Stimulated activated CD8-positive, alpha-beta memory T cell treated with anti-CD3 and anti-CD28 coated beads, Interleukin-7, amount 100 ng/mL, for 4 hours (primary cell): ENCODE measurements around the gene RBKS.
"Not testable (repeated sequence)": the region's sequence is repeated elsewhere in the genome, so short reads cannot be mapped to it uniquely, and the experiment has no call there.

Source experiments
- DNase-seq, 2 donors: peaks; one replicate each; pipeline ENCODE4 v3.0.0-alpha.2; 2020; ENCODE audit warnings: low read depth in 2 of 2

The RBKS gene

DNA sequence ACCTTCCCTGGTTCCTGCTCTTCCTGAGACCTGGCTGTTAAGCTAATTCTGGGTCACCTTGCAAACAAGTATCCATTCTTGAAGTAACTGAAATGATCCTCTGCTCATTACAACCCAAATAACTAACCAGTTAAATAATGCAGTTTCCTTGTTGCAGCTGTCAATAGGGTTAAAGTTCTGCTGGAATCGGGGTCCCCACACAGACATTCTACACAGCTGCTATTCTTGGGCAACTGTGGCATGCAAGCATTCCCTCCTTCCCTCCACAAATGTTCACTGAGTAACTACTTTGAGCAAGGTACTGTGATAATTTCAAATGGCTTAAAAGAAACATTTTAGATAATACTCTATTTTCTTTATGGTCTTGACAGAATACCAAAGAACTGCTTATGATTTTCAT is 17.1 kb downstream of the RBKS start:
- no peak for DNase-seq

DNA sequence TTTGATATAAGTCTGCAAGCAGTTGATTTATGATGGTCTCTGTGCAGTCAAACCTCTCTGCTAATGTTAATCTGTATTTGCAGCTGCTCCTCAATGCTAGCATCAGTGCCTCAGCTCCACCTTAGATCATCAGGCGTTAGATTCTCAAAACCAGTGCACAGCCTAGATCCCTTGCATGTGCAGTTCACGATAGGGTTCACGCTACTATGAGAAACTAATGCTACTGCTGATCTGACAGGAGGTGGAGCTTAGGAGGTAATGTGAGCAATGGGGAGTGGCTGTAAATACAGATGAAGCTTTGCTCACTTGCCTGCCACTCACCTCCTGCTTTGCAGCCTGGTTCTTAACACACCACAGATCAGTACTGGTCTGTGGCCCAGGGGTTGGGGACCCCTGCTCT is 18.4 kb downstream of the RBKS start:
- DNase-seq, result no peak

DNA sequence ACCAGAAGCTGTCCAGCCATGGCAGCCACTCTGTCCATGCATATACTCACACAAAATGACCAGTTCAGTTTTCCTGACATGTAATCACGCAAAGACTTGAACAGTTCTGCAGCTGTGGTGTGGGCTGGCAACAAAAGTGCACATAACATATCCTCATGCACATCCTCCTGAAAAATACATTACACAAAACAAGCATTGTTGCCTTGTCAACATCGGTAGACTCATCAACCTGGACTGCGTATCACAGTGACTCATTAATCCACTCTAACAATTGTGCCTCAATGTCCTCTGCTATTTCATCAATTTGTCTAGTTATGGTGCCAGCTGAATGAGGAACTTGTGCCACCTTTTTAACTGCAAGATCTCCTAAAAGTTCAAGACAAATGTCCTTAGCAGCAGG is 19.5 kb downstream of the RBKS start:
- DNase-seq, result no peak

DNA sequence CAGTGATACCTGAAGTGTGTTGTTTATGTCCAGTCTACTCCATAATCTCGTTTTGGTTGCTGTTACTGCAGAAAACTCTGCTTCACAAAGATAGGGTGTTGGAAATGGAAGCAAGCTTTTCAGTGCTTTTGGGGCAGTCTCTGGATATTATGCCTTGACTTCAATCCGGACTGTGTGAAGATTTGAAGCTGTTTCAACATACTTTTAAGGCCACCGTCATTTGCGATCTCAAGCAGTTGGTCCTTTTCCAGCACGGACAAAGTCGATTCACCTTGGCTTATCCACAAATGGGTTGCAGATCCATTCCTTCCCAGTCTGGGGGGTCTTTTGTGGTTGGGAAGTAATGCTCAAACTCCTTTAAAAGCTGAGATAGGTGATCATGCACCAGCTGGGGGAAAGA is 20.4 kb downstream of the RBKS start:
- no peak for DNase-seq

DNA sequence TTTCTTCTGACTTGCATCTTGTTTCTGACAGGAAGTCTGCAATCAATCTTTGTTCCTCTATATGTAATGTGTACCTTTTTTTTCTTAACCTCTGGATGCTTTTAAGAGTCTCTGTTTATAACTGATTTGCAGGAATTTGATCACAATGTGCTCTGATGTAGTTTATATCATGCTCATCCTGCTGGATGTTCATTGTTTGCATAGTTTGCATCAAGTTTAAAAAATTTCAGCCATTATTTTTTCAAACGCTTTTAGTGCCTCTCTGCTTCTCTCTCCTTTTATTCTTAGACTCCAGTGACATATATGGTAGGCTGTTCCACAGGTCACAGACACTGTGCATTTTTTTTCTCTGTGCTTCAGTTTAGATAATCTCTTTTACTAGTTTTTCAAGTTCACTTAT is 23.9 kb downstream of the RBKS start:
- DNase-seq, result no peak

- DNase-seq, result not testable (repeated sequence)
Observed at GRCh38 chr2:27863955-27864354, 26.2 kb downstream of the RBKS start.

GRCh38 chr2:27863146-27863545 is 27.0 kb downstream of the RBKS start:
- no peak for DNase-seq

DNA sequence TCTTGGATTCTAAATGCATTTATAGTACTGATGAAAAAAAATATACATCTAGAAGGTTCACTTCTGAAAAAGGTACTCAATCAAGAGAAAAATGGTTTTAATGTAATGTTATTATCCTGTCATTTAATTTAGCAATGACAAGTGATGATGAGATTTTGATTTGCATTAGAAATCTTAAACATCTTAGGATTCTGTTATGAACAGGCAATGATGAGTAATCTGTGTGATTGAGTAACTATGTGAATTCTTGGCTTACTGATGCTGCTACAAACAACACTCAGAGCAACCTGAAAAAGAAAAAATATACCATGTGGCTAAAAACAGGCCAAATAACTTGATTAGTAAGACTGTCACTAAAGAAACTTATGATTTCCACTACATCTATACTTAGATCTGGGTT is 30.1 kb downstream of the RBKS start:
- DNase-seq, result no peak

- peak in 1 of 2 donors; percentile 4 for DNase-seq
Observed at GRCh38 chr2:27857417-27858172, 32.6 kb downstream of the RBKS start.

- no peak for DNase-seq
Observed at GRCh38 chr2:27856956-27857355, 33.2 kb downstream of the RBKS start.

DNA sequence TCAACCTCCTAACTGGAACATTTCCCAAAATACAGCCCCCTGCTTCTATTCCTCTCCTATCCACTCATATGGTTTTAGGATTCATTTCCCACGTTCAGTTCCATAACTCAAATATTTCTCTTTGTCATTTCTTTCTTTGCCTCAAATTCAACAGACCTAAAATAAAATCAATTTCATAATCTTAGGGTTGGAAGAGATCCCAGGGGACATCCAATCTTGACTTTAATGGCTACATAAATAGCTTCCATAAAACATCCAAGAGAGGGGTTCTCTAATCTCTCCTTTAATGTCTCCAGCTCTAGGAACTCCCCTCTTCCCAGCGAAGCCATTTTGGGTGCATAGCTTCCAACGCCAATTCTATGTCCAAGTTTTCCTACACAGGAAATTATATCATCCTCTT is 33.8 kb downstream of the RBKS start:
- no peak for DNase-seq

- no peak for DNase-seq
Observed at GRCh38 chr2:27855476-27855875, 34.7 kb downstream of the RBKS start.

DNA sequence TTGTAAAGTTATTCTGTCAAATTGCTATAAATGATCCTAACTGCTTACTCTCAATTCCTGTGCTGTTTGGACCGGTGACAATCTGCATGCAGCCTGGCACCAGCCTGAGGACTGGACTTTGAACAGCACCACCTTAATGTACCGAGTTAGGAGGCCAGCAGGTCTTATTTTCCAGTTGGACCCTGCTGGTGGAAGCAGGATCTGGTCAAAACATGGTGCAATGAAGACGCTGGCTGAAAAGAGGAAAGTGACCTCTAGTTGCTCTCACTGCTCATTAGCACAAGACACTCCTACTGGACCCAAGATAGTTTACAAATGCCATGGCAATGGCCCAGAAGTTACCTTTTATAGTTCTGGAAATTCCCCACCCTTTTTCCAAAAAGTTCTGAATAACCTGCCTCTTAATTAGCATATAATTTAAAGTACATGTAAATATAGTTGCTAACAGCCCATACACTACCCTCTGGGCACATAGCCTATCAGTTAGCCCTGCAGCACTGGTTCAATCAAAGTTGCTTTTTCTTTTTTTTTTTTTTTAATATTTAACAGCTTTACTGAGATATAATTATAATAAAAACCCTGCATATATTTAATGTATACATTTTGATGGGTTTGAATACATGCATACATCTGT is 35.8 kb downstream of the RBKS start:
- no peak for DNase-seq

- no peak for DNase-seq
Observed at GRCh38 chr2:27852691-27853090, 37.5 kb downstream of the RBKS start.

GRCh38 chr2:27849558-27850205 is 40.5 kb downstream of the RBKS start:
- no peak for DNase-seq

- DNase-seq, result no peak
Observed at GRCh38 chr2:27847333-27847732, 42.9 kb downstream of the RBKS start.

DNA sequence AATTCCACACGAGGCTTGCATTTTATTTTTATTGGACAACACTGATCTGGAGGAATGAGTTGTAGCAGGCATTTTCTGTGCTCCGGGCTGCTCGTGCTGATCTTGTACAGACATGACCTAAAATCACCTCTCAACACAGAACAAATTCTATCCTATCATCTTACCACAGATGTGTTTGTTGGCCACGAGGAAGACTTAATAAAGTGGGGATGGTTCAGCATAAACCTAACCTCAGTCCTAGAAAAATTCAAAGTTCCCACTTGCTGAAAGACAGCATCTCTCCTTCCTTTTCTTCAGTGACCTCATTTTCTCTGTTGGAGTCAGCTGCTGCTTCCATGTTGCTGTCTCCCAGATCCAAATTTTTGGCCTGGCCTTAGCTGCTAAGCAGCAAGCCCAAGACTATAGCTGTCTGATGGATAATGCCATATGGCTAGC is 45.3 kb downstream of the RBKS start:
- DNase-seq, result no peak

DNA sequence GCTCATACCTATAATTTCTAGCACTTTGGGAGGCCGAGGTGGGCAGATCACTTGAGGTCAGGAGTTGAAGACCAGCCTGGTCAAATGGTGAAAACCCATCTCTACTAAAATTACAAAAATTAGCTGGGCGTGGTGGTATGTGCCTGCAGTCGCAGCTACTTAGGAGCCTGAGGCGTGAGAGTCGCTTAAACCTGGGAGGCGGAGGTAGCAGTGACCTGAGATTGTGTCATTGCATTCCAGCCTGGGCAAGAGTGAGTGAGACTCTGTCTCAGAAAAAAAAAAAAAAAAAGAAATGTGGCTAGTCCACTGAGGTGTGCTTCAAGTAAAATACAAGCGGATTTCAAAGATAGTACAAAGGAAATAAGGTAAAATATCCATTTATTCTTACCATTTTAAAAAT is 46.2 kb downstream of the RBKS start:
- no peak for DNase-seq

DNA sequence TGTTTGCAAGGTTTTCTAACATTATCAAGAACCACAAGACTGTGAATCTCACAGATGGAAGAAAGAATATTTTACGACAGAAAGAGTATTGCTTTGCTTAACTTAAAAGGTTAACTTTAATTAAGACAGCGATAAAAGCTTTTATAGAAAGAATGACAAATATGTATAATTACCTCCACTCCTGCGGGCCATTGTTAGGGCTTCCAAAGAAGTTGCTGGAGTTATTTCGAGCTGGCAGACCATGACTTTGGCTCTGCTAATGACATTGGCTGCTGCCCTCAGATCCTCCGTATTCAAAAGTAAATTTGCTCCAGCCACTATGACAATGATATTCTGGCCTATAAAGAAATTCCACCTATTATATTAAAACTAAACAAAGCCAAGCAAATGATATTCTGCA is 47.3 kb downstream of the RBKS start:
- no peak for DNase-seq

DNA sequence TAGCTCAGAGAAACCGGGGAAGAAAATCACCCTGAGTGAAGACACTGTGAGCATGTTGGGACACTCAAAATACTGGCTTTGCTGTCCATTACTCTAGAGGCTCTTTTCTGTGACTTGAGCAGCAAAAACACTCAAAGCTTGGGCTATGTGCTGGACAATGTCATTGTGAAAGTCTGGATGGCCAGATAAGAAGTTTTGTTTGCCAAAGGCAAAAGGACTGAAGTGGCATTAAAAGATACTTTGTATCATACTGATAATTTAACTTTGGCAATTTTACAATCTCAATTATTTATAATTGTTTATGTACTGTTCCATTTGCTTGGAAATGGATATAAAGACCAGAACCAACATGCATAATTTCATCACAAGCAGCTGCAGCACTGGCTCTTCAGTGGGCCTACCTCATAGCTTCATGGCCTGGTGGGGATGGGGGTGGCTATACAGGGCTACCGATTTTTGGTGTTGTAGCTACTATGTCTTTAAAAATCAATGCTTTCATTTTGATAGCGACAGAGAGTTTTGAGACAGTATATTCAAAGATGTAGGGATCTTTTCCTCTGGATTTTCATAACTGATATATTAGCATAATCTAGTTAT is 51.1 kb downstream of the RBKS start:
- DNase-seq, result no peak

- no peak for DNase-seq
Observed at GRCh38 chr2:27838502-27838901, 51.7 kb downstream of the RBKS start.

DNA sequence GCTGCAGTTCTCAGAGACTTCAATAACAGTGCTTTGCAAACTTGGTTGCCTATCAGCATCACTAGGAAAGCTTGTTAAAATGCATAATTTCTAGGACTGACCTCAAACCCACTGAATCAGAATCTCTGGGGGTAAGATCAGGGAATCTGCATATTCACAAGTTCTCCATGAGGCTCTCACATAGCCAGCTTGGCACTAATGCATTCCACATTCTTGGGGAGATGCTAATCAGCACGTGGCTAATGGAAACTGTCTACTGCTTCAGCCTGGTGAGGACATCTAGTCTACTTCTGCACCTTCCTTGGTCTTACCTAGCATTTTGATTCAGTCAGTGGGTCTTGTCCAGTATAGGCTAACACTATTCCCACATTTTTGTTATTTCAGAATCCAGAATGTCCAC is 56.3 kb downstream of the RBKS start:
- no peak for DNase-seq

- no peak for DNase-seq
Observed at GRCh38 chr2:27832396-27832795, 57.8 kb downstream of the RBKS start.
